Measurements from ENCODE around the gene CEMIP2.

The CEMIP2 gene

GRCh38 chr9:71681708-71682272, 86.5 kb downstream of the CEMIP2 start:
- DNase-seq (ENCODE audit: low read depth) = no peak
- TF ChIP-seq CTCF (IDR thresholded peaks at IDR 0.05; ENCODE audit: low read depth, low read length, missing control alignments) = no peak
- no peak overlapping the region for H3K4me3 ChIP-seq (ENCODE audit: low read depth, low read length)

GRCh38 chr9:71681104-71681707, 87.1 kb downstream of the CEMIP2 start:
- TF ChIP-seq CTCF (IDR thresholded peaks at IDR 0.05; ENCODE audit: low read depth, low read length, missing control alignments) = no peak
- no peak overlapping the region for H3K4me3 ChIP-seq (ENCODE audit: low read depth, low read length)
- DNase-seq (ENCODE audit: low read depth) = no peak

GRCh38 chr9:71680189-71680980, 87.9 kb downstream of the CEMIP2 start:
- H3K4me3 ChIP-seq (ENCODE audit: low read depth, low read length) = no peak overlapping the region
- TF ChIP-seq CTCF (IDR thresholded peaks at IDR 0.05; ENCODE audit: low read depth, low read length, missing control alignments) = no peak
- no peak for DNase-seq (ENCODE audit: low read depth)

- no peak for DNase-seq (ENCODE audit: low read depth)
- TF ChIP-seq CTCF (IDR thresholded peaks at IDR 0.05; ENCODE audit: low read depth, low read length, missing control alignments) = no peak
- H3K4me3 ChIP-seq (ENCODE audit: low read depth, low read length) = no peak overlapping the region
Observed at GRCh38 chr9:71678999-71679398, 89.3 kb downstream of the CEMIP2 start.

GRCh38 chr9:71677209-71677608, 91.1 kb downstream of the CEMIP2 start:
- DNase-seq (ENCODE audit: low read depth) = no peak
- no peak overlapping the region for H3K4me3 ChIP-seq (ENCODE audit: low read depth, low read length)
- no peak for TF ChIP-seq CTCF (IDR thresholded peaks at IDR 0.05; ENCODE audit: low read depth, low read length, missing control alignments)

GRCh38 chr9:71676460-71676859, 91.9 kb downstream of the CEMIP2 start:
- TF ChIP-seq CTCF (IDR thresholded peaks at IDR 0.05; ENCODE audit: low read depth, low read length, missing control alignments) = no peak
- DNase-seq (ENCODE audit: low read depth) = no peak
- H3K4me3 ChIP-seq (ENCODE audit: low read depth, low read length) = no peak overlapping the region
